ENCODE measurements around the gene LIMA1.

DNA sequence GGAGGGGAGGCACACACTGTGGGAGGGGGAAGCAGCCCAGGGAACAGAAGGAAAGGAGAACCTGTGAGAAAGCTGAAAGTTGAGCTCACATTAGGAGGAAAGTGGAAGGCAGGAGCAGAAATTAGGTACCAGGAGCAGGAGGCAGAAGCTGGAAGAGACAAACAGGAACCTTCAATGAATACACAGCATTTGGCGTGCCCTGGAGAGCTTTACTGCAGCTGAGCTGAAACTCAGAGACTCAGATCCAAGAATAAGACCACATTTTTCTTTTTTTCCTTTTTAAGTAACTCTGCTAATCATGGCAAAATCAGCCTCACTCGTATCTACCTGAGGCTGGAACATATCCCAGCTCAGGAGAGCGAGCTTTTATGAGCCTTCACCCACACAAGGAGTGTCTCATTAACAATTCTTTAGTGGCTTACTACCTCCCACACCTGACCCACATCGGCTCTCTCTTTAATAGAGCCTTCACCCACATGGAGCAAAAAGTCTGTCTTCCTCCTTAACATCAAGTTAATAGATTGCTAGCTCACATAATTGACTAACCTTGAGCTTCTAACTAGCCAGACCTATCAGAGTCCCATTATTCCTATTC is 97.9 kb downstream of the LIMA1 start:
- TF ChIP-seq GATA1 (IDR thresholded peaks at IDR 0.05; ENCODE audit: low read depth, low read length) (no peak), POLR2A (IDR thresholded peaks at IDR 0.05; ENCODE audit: low read length) (no peak)

Data from erythroblast (primary cell).